GM12878 (cell line): ENCODE measurements around the gene NKD1. TPM values are rescaled to one million over a fixed set of nuclear protein-coding genes. Genes with fewer than 3 reads are reported as not detected.
A peak's percentile ranks its signal among the peaks of the same experiment; 100 is the strongest.

Experiments
- HCFC1 ChIP-seq: fragments of 150-350 bp; IDR thresholded peaks from 2 replicates; pipeline ENCODE4 v1.6.1; 2014; ENCODE audit warnings: low read length
- KLF5 ChIP-seq: fragments of 450-650 bp; IDR thresholded peaks from 2 replicates; pipeline ENCODE4 v1.6.1; 2014; ENCODE audit warnings: mild to moderate bottlenecking; ENCODE audit not compliant: partially characterized antibody
- NFXL1 ChIP-seq: fragments of 450-650 bp; IDR thresholded peaks from 2 replicates; pipeline ENCODE4 v1.6.1; 2017; ENCODE audit warnings: antibody characterized with exemption, mild to moderate bottlenecking, borderline replicate concordance
- NR2C2 ChIP-seq: IDR thresholded peaks from 2 replicates; pipeline ENCODE4 v1.6.1; 2011; ENCODE audit warnings: borderline replicate concordance, low read depth; ENCODE audit not compliant: control insufficient read depth, insufficient read length
- POLR2AphosphoS2 ChIP-seq: IDR thresholded peaks from 2 replicates; pipeline ENCODE4 v1.6.1; 2011; ENCODE audit warnings: low read depth, mild to moderate bottlenecking, low read length, improper control_type of control experiment, moderate library complexity
- RAD51 ChIP-seq: fragments of 450-650 bp; IDR thresholded peaks from 2 replicates; pipeline ENCODE4 v1.6.1; 2016; ENCODE audit warnings: moderate library complexity, mild to moderate bottlenecking, inconsistent platforms
- SMAD1 ChIP-seq: fragments of 450-650 bp; IDR thresholded peaks from 2 replicates; pipeline ENCODE4 v1.6.1; 2018; ENCODE audit warnings: mild to moderate bottlenecking, low read depth; ENCODE audit not compliant: partially characterized antibody
- ZNF24 ChIP-seq: fragments of 450-650 bp; IDR thresholded peaks from 2 replicates; pipeline ENCODE4 v1.6.1; 2017; ENCODE audit warnings: antibody characterized with exemption, mild to moderate bottlenecking
- polyA plus RNA-seq, 11 experiments: library from polyadenylated mRNA; depleted of rRNA in 4 of 11; unstranded in 6 of 11; stranded (reverse) in 5 of 11; fragments of >200 nt; fragmentation: Nextera tagmentation in 4 of 11; fragmentation: Illumina TruSeq in 1 of 11; extraction: Ambion mirVana in 4 of 11; extraction: Trizol in 1 of 11; gene quantifications; 1 replicate in 1 of 11; 2 replicates in 10 of 11; pipeline versions ENCODE4 v1.2.1 to v1.2.3, GENCODE V29; 2011 to 2016; ENCODE audit warnings: inconsistent platforms in 2 of 11, missing spikeins in 2 of 11, low read depth in 1 of 11
- total RNA-seq, 4 experiments: library from RNA; depleted of rRNA in 3 of 4; stranded (reverse); fragments of >200 nt in 3 of 4; fragmentation: Illumina TruSeq in 1 of 4; extraction: Trizol in 1 of 4; gene quantifications; 2 replicates each; pipeline versions ENCODE4 v1.2.1 to v1.2.3, GENCODE V29; 2013 to 2021
- TF ChIP-seq, protein P1 (sequence below): fragments of 450-650 bp; IDR thresholded peaks from 2 replicates; pipeline ENCODE4 v1.6.1; 2017; ENCODE audit warnings: low read depth, mild to moderate bottlenecking, moderate library complexity
- TF ChIP-seq, protein P2 (sequence below): fragments of 450-650 bp; IDR thresholded peaks from 2 replicates; pipeline ENCODE4 v1.6.1; 2017; ENCODE audit warnings: mild to moderate bottlenecking
- TF ChIP-seq, protein P3 (sequence below), 3 experiments: IDR thresholded peaks in 2 of 3; conservative IDR thresholded peaks in 1 of 3; 2 replicates each; pipeline ENCODE4 v1.5.1; 2011; ENCODE audit warnings: low read depth in 3 of 3, low read length in 3 of 3, mild to moderate bottlenecking in 3 of 3, control low read depth in 2 of 3, moderate library complexity in 2 of 3, inconsistent platforms in 1 of 3, mixed read lengths in 1 of 3; ENCODE audit not compliant: control insufficient read depth in 2 of 3, insufficient read depth in 1 of 3; ENCODE audit errors: extremely low read depth in 1 of 3
- TF ChIP-seq, protein P4 (sequence below): IDR thresholded peaks from 2 replicates; pipeline ENCODE4 v1.6.1; 2012; ENCODE audit warnings: improper control_type of control experiment, low read depth, low read length; ENCODE audit not compliant: insufficient replicate concordance
- TF ChIP-seq, protein P5 (sequence below): fragments of 450-650 bp; IDR thresholded peaks from 2 replicates; pipeline ENCODE4 v1.6.1; 2016; ENCODE audit warnings: mild to moderate bottlenecking

The NKD1 gene
- total and polyA plus RNA-seq, 10 of the 15 experiments (the other 5 are each of a cell fraction or from before 2014, with no cell fraction given) = under 0.01 to 0.49 (median 0.04) TPM; not detected in 2

DNA sequence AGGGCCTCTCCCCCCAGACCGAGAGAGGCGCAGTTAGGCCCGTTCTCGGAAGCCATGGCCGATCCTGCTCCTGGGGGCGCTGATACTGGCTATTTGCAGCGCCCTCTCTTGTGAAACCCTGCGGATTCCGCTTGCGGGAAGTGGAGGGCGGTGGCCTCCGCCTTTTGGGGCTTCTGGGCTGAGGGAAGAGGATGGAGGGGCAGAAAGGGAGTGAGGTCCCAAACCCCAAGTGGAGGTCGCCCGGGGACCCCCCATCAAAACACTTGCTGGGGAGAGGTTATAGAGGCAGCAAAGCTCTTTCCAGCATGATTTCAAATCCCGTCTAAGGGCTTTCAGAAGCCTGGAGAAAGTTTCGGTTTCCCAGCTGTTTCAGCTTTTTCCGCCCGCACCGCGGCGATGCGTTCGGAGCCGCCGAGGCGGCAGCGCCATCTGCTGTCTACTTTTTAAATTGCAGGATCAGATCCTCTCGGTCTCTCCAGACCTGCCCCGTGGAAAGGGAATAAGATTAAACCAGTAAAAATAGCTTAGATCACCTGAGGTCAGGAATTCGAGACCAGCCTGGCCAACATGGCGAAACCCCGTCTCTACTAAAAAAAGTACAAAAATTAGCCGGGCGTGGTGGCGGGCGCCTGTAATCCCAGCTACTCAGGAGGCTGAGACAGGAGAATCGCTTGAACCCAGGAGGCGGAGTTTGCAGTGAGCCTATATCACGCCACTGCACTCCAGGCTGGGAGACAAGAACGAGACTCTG, 117.1 kb downstream of the NKD1 start (continued):
- TF ChIP-seq, protein P1, sequence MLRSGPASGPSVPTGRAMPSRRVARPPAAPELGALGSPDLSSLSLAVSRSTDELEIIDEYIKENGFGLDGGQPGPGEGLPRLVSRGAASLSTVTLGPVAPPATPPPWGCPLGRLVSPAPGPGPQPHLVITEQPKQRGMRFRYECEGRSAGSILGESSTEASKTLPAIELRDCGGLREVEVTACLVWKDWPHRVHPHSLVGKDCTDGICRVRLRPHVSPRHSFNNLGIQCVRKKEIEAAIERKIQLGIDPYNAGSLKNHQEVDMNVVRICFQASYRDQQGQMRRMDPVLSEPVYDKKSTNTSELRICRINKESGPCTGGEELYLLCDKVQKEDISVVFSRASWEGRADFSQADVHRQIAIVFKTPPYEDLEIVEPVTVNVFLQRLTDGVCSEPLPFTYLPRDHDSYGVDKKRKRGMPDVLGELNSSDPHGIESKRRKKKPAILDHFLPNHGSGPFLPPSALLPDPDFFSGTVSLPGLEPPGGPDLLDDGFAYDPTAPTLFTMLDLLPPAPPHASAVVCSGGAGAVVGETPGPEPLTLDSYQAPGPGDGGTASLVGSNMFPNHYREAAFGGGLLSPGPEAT = 0 out of 2 replicates have a peak, but pooled peaks have one; percentile 25
- TF ChIP-seq NR2C2 (no peak), ZNF24 (no peak), HCFC1 (no peak), POLR2AphosphoS2 (no peak), KLF5 (no peak), SMAD1 (no peak), RAD51 (no peak), NFXL1 (no peak)
- TF ChIP-seq, protein P2, sequence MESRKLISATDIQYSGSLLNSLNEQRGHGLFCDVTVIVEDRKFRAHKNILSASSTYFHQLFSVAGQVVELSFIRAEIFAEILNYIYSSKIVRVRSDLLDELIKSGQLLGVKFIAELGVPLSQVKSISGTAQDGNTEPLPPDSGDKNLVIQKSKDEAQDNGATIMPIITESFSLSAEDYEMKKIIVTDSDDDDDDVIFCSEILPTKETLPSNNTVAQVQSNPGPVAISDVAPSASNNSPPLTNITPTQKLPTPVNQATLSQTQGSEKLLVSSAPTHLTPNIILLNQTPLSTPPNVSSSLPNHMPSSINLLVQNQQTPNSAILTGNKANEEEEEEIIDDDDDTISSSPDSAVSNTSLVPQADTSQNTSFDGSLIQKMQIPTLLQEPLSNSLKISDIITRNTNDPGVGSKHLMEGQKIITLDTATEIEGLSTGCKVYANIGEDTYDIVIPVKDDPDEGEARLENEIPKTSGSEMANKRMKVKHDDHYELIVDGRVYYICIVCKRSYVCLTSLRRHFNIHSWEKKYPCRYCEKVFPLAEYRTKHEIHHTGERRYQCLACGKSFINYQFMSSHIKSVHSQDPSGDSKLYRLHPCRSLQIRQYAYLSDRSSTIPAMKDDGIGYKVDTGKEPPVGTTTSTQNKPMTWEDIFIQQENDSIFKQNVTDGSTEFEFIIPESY = no peak
- TF ChIP-seq, protein P3, sequence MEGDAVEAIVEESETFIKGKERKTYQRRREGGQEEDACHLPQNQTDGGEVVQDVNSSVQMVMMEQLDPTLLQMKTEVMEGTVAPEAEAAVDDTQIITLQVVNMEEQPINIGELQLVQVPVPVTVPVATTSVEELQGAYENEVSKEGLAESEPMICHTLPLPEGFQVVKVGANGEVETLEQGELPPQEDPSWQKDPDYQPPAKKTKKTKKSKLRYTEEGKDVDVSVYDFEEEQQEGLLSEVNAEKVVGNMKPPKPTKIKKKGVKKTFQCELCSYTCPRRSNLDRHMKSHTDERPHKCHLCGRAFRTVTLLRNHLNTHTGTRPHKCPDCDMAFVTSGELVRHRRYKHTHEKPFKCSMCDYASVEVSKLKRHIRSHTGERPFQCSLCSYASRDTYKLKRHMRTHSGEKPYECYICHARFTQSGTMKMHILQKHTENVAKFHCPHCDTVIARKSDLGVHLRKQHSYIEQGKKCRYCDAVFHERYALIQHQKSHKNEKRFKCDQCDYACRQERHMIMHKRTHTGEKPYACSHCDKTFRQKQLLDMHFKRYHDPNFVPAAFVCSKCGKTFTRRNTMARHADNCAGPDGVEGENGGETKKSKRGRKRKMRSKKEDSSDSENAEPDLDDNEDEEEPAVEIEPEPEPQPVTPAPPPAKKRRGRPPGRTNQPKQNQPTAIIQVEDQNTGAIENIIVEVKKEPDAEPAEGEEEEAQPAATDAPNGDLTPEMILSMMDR (IDR thresholded peaks at IDR 0.05 in 2 of 3, conservative IDR thresholded peaks at IDR 0.05 in 1 of 3; ENCODE audit: control insufficient read depth in 2 of 3, extremely low read depth in 1 of 3, insufficient read depth in 1 of 3, low read depth in 3 of 3, low read length in 3 of 3) = peak; percentile 77 to 91 (median 86)
- TF ChIP-seq, protein P4, sequence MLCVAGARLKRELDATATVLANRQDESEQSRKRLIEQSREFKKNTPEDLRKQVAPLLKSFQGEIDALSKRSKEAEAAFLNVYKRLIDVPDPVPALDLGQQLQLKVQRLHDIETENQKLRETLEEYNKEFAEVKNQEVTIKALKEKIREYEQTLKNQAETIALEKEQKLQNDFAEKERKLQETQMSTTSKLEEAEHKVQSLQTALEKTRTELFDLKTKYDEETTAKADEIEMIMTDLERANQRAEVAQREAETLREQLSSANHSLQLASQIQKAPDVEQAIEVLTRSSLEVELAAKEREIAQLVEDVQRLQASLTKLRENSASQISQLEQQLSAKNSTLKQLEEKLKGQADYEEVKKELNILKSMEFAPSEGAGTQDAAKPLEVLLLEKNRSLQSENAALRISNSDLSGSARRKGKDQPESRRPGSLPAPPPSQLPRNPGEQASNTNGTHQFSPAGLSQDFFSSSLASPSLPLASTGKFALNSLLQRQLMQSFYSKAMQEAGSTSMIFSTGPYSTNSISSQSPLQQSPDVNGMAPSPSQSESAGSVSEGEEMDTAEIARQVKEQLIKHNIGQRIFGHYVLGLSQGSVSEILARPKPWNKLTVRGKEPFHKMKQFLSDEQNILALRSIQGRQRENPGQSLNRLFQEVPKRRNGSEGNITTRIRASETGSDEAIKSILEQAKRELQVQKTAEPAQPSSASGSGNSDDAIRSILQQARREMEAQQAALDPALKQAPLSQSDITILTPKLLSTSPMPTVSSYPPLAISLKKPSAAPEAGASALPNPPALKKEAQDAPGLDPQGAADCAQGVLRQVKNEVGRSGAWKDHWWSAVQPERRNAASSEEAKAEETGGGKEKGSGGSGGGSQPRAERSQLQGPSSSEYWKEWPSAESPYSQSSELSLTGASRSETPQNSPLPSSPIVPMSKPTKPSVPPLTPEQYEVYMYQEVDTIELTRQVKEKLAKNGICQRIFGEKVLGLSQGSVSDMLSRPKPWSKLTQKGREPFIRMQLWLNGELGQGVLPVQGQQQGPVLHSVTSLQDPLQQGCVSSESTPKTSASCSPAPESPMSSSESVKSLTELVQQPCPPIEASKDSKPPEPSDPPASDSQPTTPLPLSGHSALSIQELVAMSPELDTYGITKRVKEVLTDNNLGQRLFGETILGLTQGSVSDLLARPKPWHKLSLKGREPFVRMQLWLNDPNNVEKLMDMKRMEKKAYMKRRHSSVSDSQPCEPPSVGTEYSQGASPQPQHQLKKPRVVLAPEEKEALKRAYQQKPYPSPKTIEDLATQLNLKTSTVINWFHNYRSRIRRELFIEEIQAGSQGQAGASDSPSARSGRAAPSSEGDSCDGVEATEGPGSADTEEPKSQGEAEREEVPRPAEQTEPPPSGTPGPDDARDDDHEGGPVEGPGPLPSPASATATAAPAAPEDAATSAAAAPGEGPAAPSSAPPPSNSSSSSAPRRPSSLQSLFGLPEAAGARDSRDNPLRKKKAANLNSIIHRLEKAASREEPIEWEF = no peak
- TF ChIP-seq, protein P5, sequence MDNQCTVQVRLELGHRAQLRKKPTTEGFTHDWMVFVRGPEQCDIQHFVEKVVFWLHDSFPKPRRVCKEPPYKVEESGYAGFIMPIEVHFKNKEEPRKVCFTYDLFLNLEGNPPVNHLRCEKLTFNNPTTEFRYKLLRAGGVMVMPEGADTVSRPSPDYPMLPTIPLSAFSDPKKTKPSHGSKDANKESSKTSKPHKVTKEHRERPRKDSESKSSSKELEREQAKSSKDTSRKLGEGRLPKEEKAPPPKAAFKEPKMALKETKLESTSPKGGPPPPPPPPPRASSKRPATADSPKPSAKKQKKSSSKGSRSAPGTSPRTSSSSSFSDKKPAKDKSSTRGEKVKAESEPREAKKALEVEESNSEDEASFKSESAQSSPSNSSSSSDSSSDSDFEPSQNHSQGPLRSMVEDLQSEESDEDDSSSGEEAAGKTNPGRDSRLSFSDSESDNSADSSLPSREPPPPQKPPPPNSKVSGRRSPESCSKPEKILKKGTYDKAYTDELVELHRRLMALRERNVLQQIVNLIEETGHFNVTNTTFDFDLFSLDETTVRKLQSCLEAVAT = peak; percentile 52; the same call in 1 of the 2 replicates
